BE2C (cell line): ENCODE results near the gene EDIL3.

Source experiments
- DNase-seq: peaks from one replicate; pipeline ENCODE4 v3.0.0-alpha.2; 2020
- H3K27me3 ChIP-seq: fragments of 250-450 bp; sonication (Bioruptor Pico); 2 replicates; pipeline ENCODE4 v1.5.1; 2020; ENCODE audit warnings: mild to moderate bottlenecking
- H3K36me3 ChIP-seq: fragments of 250-450 bp; sonication (Bioruptor Pico); 2 replicates; pipeline ENCODE4 v1.5.1; 2020; ENCODE audit warnings: mild to moderate bottlenecking
- H3K4me1 ChIP-seq: fragments of 250-450 bp; sonication (Bioruptor Pico); 2 replicates; pipeline ENCODE4 v1.5.1; 2020
- H3K4me3 ChIP-seq: 2 replicates; pipeline ENCODE4 v1.5.1; 2011; ENCODE audit warnings: low read depth, low read length
- H3K9me3 ChIP-seq: fragments of 250-450 bp; sonication (Bioruptor Pico); 2 replicates; pipeline ENCODE4 v1.5.1; 2020
- TF ChIP-seq, protein P1 (sequence below): IDR thresholded peaks from 2 replicates; pipeline ENCODE4 v1.5.1; 2012; ENCODE audit warnings: mild to moderate bottlenecking, low read depth, low read length

Gene EDIL3

DNA sequence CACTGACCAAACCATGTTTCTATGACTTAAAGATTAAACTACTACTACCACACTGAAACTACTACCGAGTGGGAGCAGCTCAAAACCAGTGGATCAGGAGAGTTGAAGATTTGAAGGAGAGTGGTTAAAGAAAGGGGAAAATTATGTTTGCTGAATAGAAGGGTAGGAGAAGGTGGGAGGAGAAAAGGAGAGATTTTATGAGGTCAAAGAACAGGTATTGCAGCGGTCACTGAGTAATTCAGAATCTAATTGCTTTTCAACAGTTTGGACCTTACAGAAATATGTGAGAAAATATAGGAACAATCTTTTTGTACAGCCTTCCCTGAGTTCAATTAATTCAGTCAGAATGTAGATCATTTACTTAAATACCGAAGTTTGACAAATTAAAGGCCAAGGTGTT lies 24.6 kb downstream of the EDIL3 start:
- TF ChIP-seq, protein P1, sequence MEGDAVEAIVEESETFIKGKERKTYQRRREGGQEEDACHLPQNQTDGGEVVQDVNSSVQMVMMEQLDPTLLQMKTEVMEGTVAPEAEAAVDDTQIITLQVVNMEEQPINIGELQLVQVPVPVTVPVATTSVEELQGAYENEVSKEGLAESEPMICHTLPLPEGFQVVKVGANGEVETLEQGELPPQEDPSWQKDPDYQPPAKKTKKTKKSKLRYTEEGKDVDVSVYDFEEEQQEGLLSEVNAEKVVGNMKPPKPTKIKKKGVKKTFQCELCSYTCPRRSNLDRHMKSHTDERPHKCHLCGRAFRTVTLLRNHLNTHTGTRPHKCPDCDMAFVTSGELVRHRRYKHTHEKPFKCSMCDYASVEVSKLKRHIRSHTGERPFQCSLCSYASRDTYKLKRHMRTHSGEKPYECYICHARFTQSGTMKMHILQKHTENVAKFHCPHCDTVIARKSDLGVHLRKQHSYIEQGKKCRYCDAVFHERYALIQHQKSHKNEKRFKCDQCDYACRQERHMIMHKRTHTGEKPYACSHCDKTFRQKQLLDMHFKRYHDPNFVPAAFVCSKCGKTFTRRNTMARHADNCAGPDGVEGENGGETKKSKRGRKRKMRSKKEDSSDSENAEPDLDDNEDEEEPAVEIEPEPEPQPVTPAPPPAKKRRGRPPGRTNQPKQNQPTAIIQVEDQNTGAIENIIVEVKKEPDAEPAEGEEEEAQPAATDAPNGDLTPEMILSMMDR = no peak
- Histone ChIP-seq H3K4me3 (no peak overlapping the region), H3K9me3 (no peaks in the 10 kb centered on the region), H3K27me3 (no peaks in the 10 kb centered on the region), H3K4me1 (no peaks in the 10 kb centered on the region; the same call in 1 of the 2 replicates), H3K36me3 (no peaks in the 10 kb centered on the region)
- DNase-seq = no peak

GRCh38 chr5:84354101-84354500 lies 30.6 kb downstream of the EDIL3 start:
- no peaks in the 10 kb centered on the region; the same call in 1 of the 2 replicates for H3K4me1 ChIP-seq
- H3K36me3 ChIP-seq = no peaks in the 10 kb centered on the region
- TF ChIP-seq, protein P1 = no peak
- H3K4me3 ChIP-seq = no peak overlapping the region
- no peaks in the 10 kb centered on the region for H3K9me3 ChIP-seq
- H3K27me3 ChIP-seq = no peaks in the 10 kb centered on the region
- DNase-seq = no peak

DNA sequence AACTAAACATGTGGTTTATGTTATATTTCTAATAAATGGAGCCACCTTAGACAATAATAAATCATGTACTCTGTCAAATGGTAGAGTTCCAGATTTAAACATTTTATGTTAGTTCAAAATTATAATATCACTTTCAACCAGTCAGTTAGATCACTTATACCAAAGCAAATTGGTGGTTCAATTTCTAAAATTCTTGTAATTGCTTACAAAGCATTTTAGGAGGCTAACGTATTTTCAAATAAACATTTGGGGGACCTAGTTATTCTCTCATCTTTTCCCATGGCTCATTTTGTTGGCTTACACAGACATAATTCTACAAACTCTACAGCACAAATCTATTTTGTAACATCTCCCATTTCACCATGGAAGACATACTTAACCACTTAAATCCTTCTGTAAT lies 39.9 kb downstream of the EDIL3 start:
- no peak for DNase-seq
- TF ChIP-seq, protein P1 = no peak
- Histone ChIP-seq H3K27me3 (no peaks in the 10 kb centered on the region), H3K4me3 (no peak overlapping the region), H3K4me1 (peaks cover 14% of the 10 kb centered on the region), H3K9me3 (no peaks in the 10 kb centered on the region), H3K36me3 (no peaks in the 10 kb centered on the region)

- Histone ChIP-seq H3K9me3 (no peaks in the 10 kb centered on the region), H3K27me3 (no peaks in the 10 kb centered on the region), H3K4me3 (no peak overlapping the region), H3K4me1 (peaks cover 21% of the 10 kb centered on the region), H3K36me3 (no peaks in the 10 kb centered on the region)
- no peak for DNase-seq
- TF ChIP-seq, protein P1 = no peak
These were observed 41.5 kb downstream of the EDIL3 start for GRCh38 chr5:84343171-84343570.

GRCh38 chr5:84332106-84332505 lies 52.6 kb downstream of the EDIL3 start:
- Histone ChIP-seq H3K27me3 (no peaks in the 10 kb centered on the region), H3K4me1 (no peaks in the 10 kb centered on the region), H3K36me3 (no peaks in the 10 kb centered on the region), H3K4me3 (no peak overlapping the region), H3K9me3 (no peaks in the 10 kb centered on the region)
- no peak for DNase-seq
- TF ChIP-seq, protein P1 = no peak

GRCh38 chr5:84327591-84327990 lies 57.1 kb downstream of the EDIL3 start:
- H3K36me3 ChIP-seq = no peaks in the 10 kb centered on the region
- DNase-seq = no peak
- H3K4me1 ChIP-seq = no peaks in the 10 kb centered on the region
- H3K9me3 ChIP-seq = no peaks in the 10 kb centered on the region
- H3K4me3 ChIP-seq = no peak overlapping the region
- no peaks in the 10 kb centered on the region for H3K27me3 ChIP-seq
- TF ChIP-seq, protein P1 = no peak
